K562 (cell line): ENCODE measurements around the gene NKG7. TPM values are rescaled to one million over a fixed set of nuclear protein-coding genes. Genes with fewer than 3 reads are reported as not detected.

Experiments
- BACH1 ChIP-seq: fragments of 200-800 bp; sonication (Bioruptor generic); IDR thresholded peaks from 2 replicates; pipeline ENCODE4 v1.6.1; 2016; ENCODE audit warnings: missing genetic modification characterization, missing compliant biosample characterization
- BMI1 ChIP-seq: fragments of 150-350 bp; IDR thresholded peaks from 2 replicates; pipeline ENCODE4 v1.6.1; 2014; ENCODE audit warnings: low read length
- CREB3 ChIP-seq: fragments of 450-650 bp; conservative IDR thresholded peaks from 2 replicates; pipeline ENCODE4 v1.6.1; 2016; ENCODE audit warnings: missing genetic modification characterization, low read depth, mild to moderate bottlenecking, missing compliant biosample characterization, moderate library complexity
- CSDE1 ChIP-seq, 2 experiments: fragments of 450-650 bp; IDR thresholded peaks; 2 replicates each; pipeline ENCODE4 v1.6.1; 2016; ENCODE audit warnings: mild to moderate bottlenecking in 1 of 2
- ERF ChIP-seq: fragments of 450-650 bp; formaldehyde crosslinking; IDR thresholded peaks from 2 replicates; pipeline ENCODE4 v1.4.0; 2020; ENCODE audit warnings: mild to moderate bottlenecking, mixed read lengths
- HMGXB4 ChIP-seq: sonication (generic); formaldehyde crosslinking; IDR thresholded peaks from 2 replicates; pipeline ENCODE4 v1.8.1; 2023; ENCODE audit warnings: mild to moderate bottlenecking, missing genetic modification reagents
- HNRNPL ChIP-seq: fragments of 200-400 bp; formaldehyde crosslinking; IDR thresholded peaks from 2 replicates; pipeline ENCODE4 v1.6.1; 2017; ENCODE audit warnings: low read depth, mild to moderate bottlenecking, low read length
- MEF2D ChIP-seq: conservative IDR thresholded peaks from 2 replicates; pipeline ENCODE4 v1.6.1; 2016; ENCODE audit warnings: low read depth, missing genetic modification characterization, missing compliant biosample characterization
- RBM25 ChIP-seq: fragments of 200-400 bp; formaldehyde crosslinking; IDR thresholded peaks from 2 replicates; pipeline ENCODE4 v1.6.1; 2018; ENCODE audit warnings: low read length, low read depth, moderate library complexity; ENCODE audit not compliant: severe bottlenecking
- SMAD1 ChIP-seq: fragments of 150-350 bp; IDR thresholded peaks from 2 replicates; pipeline ENCODE4 v1.6.1; 2014; ENCODE audit warnings: low read length, low read depth; ENCODE audit not compliant: partially characterized antibody
- SMARCC2 ChIP-seq: fragments of 450-650 bp; IDR thresholded peaks from 2 replicates; pipeline ENCODE4 v1.6.1; 2017; ENCODE audit warnings: antibody characterized with exemption, moderate library complexity, mild to moderate bottlenecking, low read depth
- ZFX ChIP-seq: sonication (generic); formaldehyde crosslinking; IDR thresholded peaks from 2 replicates; pipeline ENCODE4 v1.8.0; 2022; ENCODE audit warnings: mild to moderate bottlenecking, missing genetic modification reagents, moderate library complexity
- ZNF444 ChIP-seq: fragments of 250-450 bp; sonication (Bioruptor Pico); IDR thresholded peaks from 2 replicates; pipeline ENCODE4 v1.4.0; 2020; ENCODE audit warnings: mild to moderate bottlenecking, moderate library complexity
- polyA plus RNA-seq, 8 experiments: library from polyadenylated mRNA; depleted of rRNA in 4 of 8; stranded (reverse) in 5 of 8; unstranded in 3 of 8; fragments of >200 nt; fragmentation: Nextera tagmentation in 2 of 8; fragmentation: Illumina TruSeq in 1 of 8; extraction: Ambion mirVana in 2 of 8; extraction: Trizol in 1 of 8; gene quantifications; 2 replicates each; pipeline versions ENCODE4 v1.2.1 to v1.2.3, GENCODE V29; 2011 to 2014; ENCODE audit warnings: inconsistent platforms in 1 of 8, missing spikeins in 1 of 8
- total RNA-seq, 7 experiments: library from RNA; depleted of rRNA in 6 of 7; stranded (reverse); fragments of >200 nt in 6 of 7; fragmentation: Illumina TruSeq in 2 of 7; extraction: Trizol in 2 of 7; gene quantifications; 2 replicates each; pipeline versions ENCODE4 v1.2.1 to v1.2.3, GENCODE V29; 2011 to 2021; ENCODE audit warnings: low replicate concordance in 1 of 7
- TF ChIP-seq, protein P1 (sequence below): sonication (generic); formaldehyde crosslinking; IDR thresholded peaks from 2 replicates; pipeline ENCODE4 v1.4.0; 2020; ENCODE audit warnings: mild to moderate bottlenecking, missing genetic modification reagents

Gene NKG7
- total and polyA plus RNA-seq, 9 of the 15 experiments (the other 6 are each of a cell fraction or from before 2014, with no cell fraction given) = 0.30 to 0.70 (median 0.51) TPM; not detected in 2

- TF ChIP-seq CREB3 (tag) = no peak
- TF ChIP-seq, protein P1, sequence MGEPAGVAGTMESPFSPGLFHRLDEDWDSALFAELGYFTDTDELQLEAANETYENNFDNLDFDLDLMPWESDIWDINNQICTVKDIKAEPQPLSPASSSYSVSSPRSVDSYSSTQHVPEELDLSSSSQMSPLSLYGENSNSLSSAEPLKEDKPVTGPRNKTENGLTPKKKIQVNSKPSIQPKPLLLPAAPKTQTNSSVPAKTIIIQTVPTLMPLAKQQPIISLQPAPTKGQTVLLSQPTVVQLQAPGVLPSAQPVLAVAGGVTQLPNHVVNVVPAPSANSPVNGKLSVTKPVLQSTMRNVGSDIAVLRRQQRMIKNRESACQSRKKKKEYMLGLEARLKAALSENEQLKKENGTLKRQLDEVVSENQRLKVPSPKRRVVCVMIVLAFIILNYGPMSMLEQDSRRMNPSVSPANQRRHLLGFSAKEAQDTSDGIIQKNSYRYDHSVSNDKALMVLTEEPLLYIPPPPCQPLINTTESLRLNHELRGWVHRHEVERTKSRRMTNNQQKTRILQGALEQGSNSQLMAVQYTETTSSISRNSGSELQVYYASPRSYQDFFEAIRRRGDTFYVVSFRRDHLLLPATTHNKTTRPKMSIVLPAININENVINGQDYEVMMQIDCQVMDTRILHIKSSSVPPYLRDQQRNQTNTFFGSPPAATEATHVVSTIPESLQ (CRISPR knock-in tag) = no peak; the same call in 1 of the 2 replicates
- TF ChIP-seq BACH1 = no peak
- TF ChIP-seq ERF = 0 out of 2 replicates have a peak, but pooled peaks have one; percentile 18
- TF ChIP-seq ZFX (CRISPR knock-in tag) = peak; percentile 70
- no peak for TF ChIP-seq RBM25
- TF ChIP-seq SMARCC2 = no peak
- TF ChIP-seq HMGXB4 = no peak
- TF ChIP-seq SMAD1 = no peak
- TF ChIP-seq ZNF444 = no peak
- no peak for TF ChIP-seq BMI1
- TF ChIP-seq MEF2D (tag) = no peak
- no peak for TF ChIP-seq CSDE1 (IDR thresholded peaks at IDR 0.05)
- TF ChIP-seq HNRNPL = no peak
These were observed 45.1 kb downstream of the NKG7 start (continued) for GRCh38 chr19:51327066-51328001.
